ENCODE results near the gene SUN5.

Gene SUN5

GRCh38 chr20:33015700-33016580 is 11.7 kb upstream of the SUN5 start:
- in situ Hi-C loops (cut with MboI; ENCODE audit: low sequenced_read_pairs), result loop anchor here (10.0 to 25.0 kb wide), 2 partner anchors 111 to 229 kb away; no protein-coding TSS in a partner anchor

GRCh38 chr20:33015114-33015484 is 10.9 kb upstream of the SUN5 start:
- in situ Hi-C loops (cut with MboI; ENCODE audit: low sequenced_read_pairs), result loop anchor here (10.0 to 25.0 kb wide), 2 partner anchors 110 to 228 kb away; no protein-coding TSS in a partner anchor

- in situ Hi-C loops (cut with MboI; ENCODE audit: low sequenced_read_pairs), result loop anchor here (10.0 to 25.0 kb wide), 2 partner anchors 110 to 227 kb away; no protein-coding TSS in a partner anchor
These were observed 10.3 kb upstream of the SUN5 start for GRCh38 chr20:33014336-33015113.

- in situ Hi-C loops (cut with MboI; ENCODE audit: low sequenced_read_pairs), result loop anchor here (10.0 to 25.0 kb wide), 2 partner anchors 109 to 227 kb away; no protein-coding TSS in a partner anchor
These were observed 9.6 kb upstream of the SUN5 start for GRCh38 chr20:33013701-33014326.

GRCh38 chr20:33012327-33013189 is 8.3 kb upstream of the SUN5 start:
- in situ Hi-C loops (cut with MboI; ENCODE audit: low sequenced_read_pairs), result loop anchor here (10.0 to 25.0 kb wide), 2 partner anchors 108 to 225 kb away; no protein-coding TSS in a partner anchor

GRCh38 chr20:33010674-33011449 is 6.6 kb upstream of the SUN5 start:
- in situ Hi-C loops (cut with MboI; ENCODE audit: low sequenced_read_pairs), result loop anchor here (10.0 to 25.0 kb wide), 2 partner anchors 106 to 224 kb away; no protein-coding TSS in a partner anchor

GRCh38 chr20:33010133-33010504 is 5.9 kb upstream of the SUN5 start:
- in situ Hi-C loops (cut with MboI; ENCODE audit: low sequenced_read_pairs), result loop anchor here (10.0 to 25.0 kb wide), 2 partner anchors 105 to 223 kb away; no protein-coding TSS in a partner anchor

GRCh38 chr20:33009214-33010132 is 5.2 kb upstream of the SUN5 start:
- in situ Hi-C loops (cut with MboI; ENCODE audit: low sequenced_read_pairs), result loop anchor here (10.0 to 25.0 kb wide), 2 partner anchors 105 to 222 kb away; no protein-coding TSS in a partner anchor

- in situ Hi-C loops (cut with MboI; ENCODE audit: low sequenced_read_pairs), result loop anchor here (25.0 kb wide), 1 partner anchor 221 kb away; no protein-coding TSS in a partner anchor
These were observed 4.3 kb upstream of the SUN5 start for GRCh38 chr20:33008336-33009213.

- in situ Hi-C loops (cut with MboI; ENCODE audit: low sequenced_read_pairs), result loop anchor here (25.0 kb wide), 1 partner anchor 220 kb away; no protein-coding TSS in a partner anchor
These were observed 3.4 kb upstream of the SUN5 start, which contains the start of gene BPIFB2 for GRCh38 chr20:33007376-33008335. Gene BPIFB2, plus strand, starts transcription at chr20:33007704. Its CDS starts 871 bp downstream, at chr20:33008575.

GRCh38 chr20:33006776-33007375 is 2.6 kb upstream of the SUN5 start:
- in situ Hi-C loops (cut with MboI; ENCODE audit: low sequenced_read_pairs), result loop anchor here (25.0 kb wide), 1 partner anchor 220 kb away; no protein-coding TSS in a partner anchor

- in situ Hi-C loops (cut with MboI; ENCODE audit: low sequenced_read_pairs), result loop anchor here (25.0 kb wide), 1 partner anchor 219 kb away; no protein-coding TSS in a partner anchor
These were observed 1.9 kb upstream of the SUN5 start for GRCh38 chr20:33005908-33006775.

GRCh38 chr20:33005132-33005566 is 916 bp upstream of the SUN5 start:
- in situ Hi-C loops (cut with MboI; ENCODE audit: low sequenced_read_pairs), result loop anchor here (25.0 kb wide), 1 partner anchor 218 kb away; no protein-coding TSS in a partner anchor
